Endothelial cell of umbilical vein (primary cell): ENCODE measurements around the gene TBC1D7. TPM values are rescaled to one million over a fixed set of nuclear protein-coding genes. Genes with fewer than 3 reads are reported as not detected.

ENCODE experiments used
- BruUV-seq: library from RNA; stranded (reverse); fragments of 400-500 nt; replicated peaks from 2 replicates; lab custom pipeline; 2021; lab: Mats Ljungman, UMichigan
- CTCF ChIA-PET: fragments of 300-600, 350-600 bp; sonication (Branson Sonifier 250); formaldehyde crosslinking; loops from one replicate; lab custom pipeline; 2021; ENCODE audit warnings: antibody characterized with exemption, inconsistent platforms; lab: Charles Lee
- POLR2A ChIA-PET: fragments of 300-600, 350-600 bp; sonication (Branson Sonifier 250); formaldehyde crosslinking; loops from one replicate; lab custom pipeline; 2021; ENCODE audit warnings: antibody characterized with exemption, inconsistent platforms; lab: Charles Lee
- DNase-seq: peaks from one replicate; pipeline ENCODE4 v3.0.0-alpha.2; 2011; ENCODE audit warnings: low read depth, low spot score
- FAIRE-seq: peaks from 2 replicates; lab custom pipeline; 2011; peaks lifted over from hg19 to GRCh38; lab: Jason Lieb, UNC
- H2AFZ ChIP-seq: 2 replicates; pipeline ENCODE4 v1.6.0; 2012; ENCODE audit warnings: low read depth, low read length, control low read depth, inconsistent platforms
- H3K27ac ChIP-seq: 2 replicates; pipeline ENCODE4 v1.5.1; 2011; ENCODE audit warnings: low read depth, mild to moderate bottlenecking, control low read depth, low read length, moderate library complexity; ENCODE audit not compliant: insufficient read depth
- H3K27me3 ChIP-seq, 2 experiments: 2 replicates each; pipeline versions ENCODE4 v1.6.0 to v1.6.1; 2011; ENCODE audit warnings: low read length in 2 of 2, mixed read lengths in 1 of 2; ENCODE audit not compliant: control insufficient read depth in 2 of 2, insufficient read depth in 2 of 2
- H3K36me3 ChIP-seq, 2 experiments: 2 replicates in 1 of 2; 3 replicates in 1 of 2; pipeline ENCODE4 v1.5.1; 2011; ENCODE audit warnings: low read length in 2 of 2, mild to moderate bottlenecking in 1 of 2, moderate library complexity in 1 of 2; ENCODE audit not compliant: control insufficient read depth in 2 of 2, insufficient read depth in 2 of 2; ENCODE audit errors: extremely low read depth in 1 of 2
- H3K4me1 ChIP-seq: 3 replicates; pipeline ENCODE4 v1.5.1; 2011; ENCODE audit warnings: mild to moderate bottlenecking, low read length; ENCODE audit not compliant: control insufficient read depth, insufficient read depth; ENCODE audit errors: extremely low read depth
- H3K4me2 ChIP-seq: 2 replicates; pipeline ENCODE4 v1.6.1; 2011; ENCODE audit warnings: low read length, control low read depth, mixed read lengths; ENCODE audit not compliant: insufficient read depth
- H3K4me3 ChIP-seq, 3 experiments: fragments of 200-600 bp in 1 of 3; sonication (generic), shearing (Covaris generic) in 1 of 3; replicated peaks in 1 of 3; 2 replicates each; pipeline ENCODE4 v1.5.1; 2011 to 2016; ENCODE audit warnings: control low read depth in 3 of 3, low read length in 3 of 3, mild to moderate bottlenecking in 2 of 3, inconsistent platforms in 1 of 3, low read depth in 1 of 3, moderate library complexity in 1 of 3; ENCODE audit not compliant: insufficient read depth in 1 of 3
- H3K79me2 ChIP-seq: 2 replicates; pipeline ENCODE4 v1.6.0; 2012; ENCODE audit warnings: low read length, inconsistent platforms; ENCODE audit not compliant: control insufficient read depth, insufficient read depth
- H3K9ac ChIP-seq: replicated peaks from 2 replicates; pipeline ENCODE3; 2011; ENCODE audit warnings: low read length, control low read depth; ENCODE audit not compliant: insufficient read depth; ENCODE audit errors: extremely low read depth
- H3K9me1 ChIP-seq: replicated peaks from 3 replicates; pipeline ENCODE4 v1.6.0; 2011; ENCODE audit warnings: mild to moderate bottlenecking, low read length; ENCODE audit not compliant: control insufficient read depth, insufficient read depth; ENCODE audit errors: extremely low read depth
- H3K9me3 ChIP-seq: replicated peaks from 2 replicates; pipeline ENCODE4 v1.5.1; 2012; ENCODE audit warnings: low read length, inconsistent platforms; ENCODE audit not compliant: control insufficient read depth, insufficient read depth
- H4K20me1 ChIP-seq: replicated peaks from 2 replicates; pipeline ENCODE3; 2011; ENCODE audit warnings: mild to moderate bottlenecking, low read length; ENCODE audit not compliant: control insufficient read depth, insufficient read depth; ENCODE audit errors: extremely low read depth
- CTCF ChIP-seq, 2 donors: IDR thresholded peaks; 1 replicate in 1 of 2; 2 replicates in 1 of 2; pipeline ENCODE4 v1.5.1; 2011; ENCODE audit warnings: low read length in 2 of 2, mild to moderate bottlenecking in 2 of 2, moderate library complexity in 2 of 2, control low read depth in 1 of 2, inconsistent platforms in 1 of 2, low read depth in 1 of 2; ENCODE audit not compliant: insufficient read depth in 1 of 2; ENCODE audit errors: extremely low read depth in 1 of 2
- EZH2 ChIP-seq: IDR thresholded peaks from 2 replicates; pipeline ENCODE4 v1.6.1; 2012; ENCODE audit warnings: borderline replicate concordance, low read depth, mild to moderate bottlenecking, moderate library complexity, low read length, inconsistent platforms; ENCODE audit not compliant: severe bottlenecking
- FOS ChIP-seq: IDR thresholded peaks from 2 replicates; pipeline ENCODE4 v1.6.1; 2011; ENCODE audit warnings: mild to moderate bottlenecking, low read length, moderate library complexity, borderline replicate concordance; ENCODE audit not compliant: insufficient read depth
- GATA2 ChIP-seq: IDR thresholded peaks from 2 replicates; pipeline ENCODE4 v1.7.0; 2011; ENCODE audit warnings: low read depth, mild to moderate bottlenecking, moderate library complexity, mixed read lengths, low read length; ENCODE audit not compliant: insufficient read length, insufficient read depth
- JUN ChIP-seq: IDR thresholded peaks from 2 replicates; pipeline ENCODE4 v1.6.1; 2011; ENCODE audit warnings: borderline replicate concordance, low read depth; ENCODE audit not compliant: insufficient read length, insufficient read depth
- MAX ChIP-seq: IDR thresholded peaks from 2 replicates; pipeline ENCODE4 v1.6.1; 2011; ENCODE audit not compliant: insufficient read depth, insufficient read length
- MYC ChIP-seq: IDR thresholded peaks from one replicate; pipeline ENCODE4 v1.6.1; 2011; ENCODE audit warnings: mild to moderate bottlenecking, low read depth, low read length
- POLR2A ChIP-seq: IDR thresholded peaks from 2 replicates; pipeline ENCODE4 v1.6.1; 2012; ENCODE audit warnings: low read depth, mild to moderate bottlenecking, control low read depth, low read length
- POLR2AphosphoS5 ChIP-seq: IDR thresholded peaks from 2 replicates; pipeline ENCODE4 v1.6.1; 2012; ENCODE audit warnings: low read depth, mild to moderate bottlenecking, control low read depth, low read length, moderate library complexity; ENCODE audit not compliant: insufficient read depth
- dilution Hi-C: fragments of 300-500 bp; cut with MboI; formaldehyde crosslinking; loops from one replicate; pipeline ENCODE4 v1.15.0; 2019; ENCODE audit warnings: low sequenced_read_pairs; ENCODE audit not compliant: extremely low pct_ligation_motif_present
- intact Hi-C: fragments of 100-400 bp; cut with micrococcal nuclease; formaldehyde crosslinking; loops from one replicate; pipeline ENCODE4 v1.10.0; 2022
- polyA plus RNA-seq, 4 experiments: library from polyadenylated mRNA; depleted of rRNA in 3 of 4; stranded (reverse) in 3 of 4; unstranded in 1 of 4; fragments of >200 nt; gene quantifications; 2 replicates each; pipeline versions ENCODE4 v1.2.1 to v1.2.3, GENCODE V29; 2011 to 2012; ENCODE audit warnings: missing spikeins in 1 of 4
- total RNA-seq: library from RNA; stranded (reverse); gene quantifications from 2 replicates; pipeline ENCODE4 v1.2.3, GENCODE V29; 2021

Gene TBC1D7
- total and polyA plus RNA-seq, 2 donors (not counting 3 experiments of a cell fraction or from before 2014, with no cell fraction given) = 26.6 to 28.1 TPM

GRCh38 chr6:13262302-13263230, 65.8 kb downstream of the TBC1D7 start:
- no peak overlapping the region for H3K9ac ChIP-seq
- FAIRE-seq (no peak), DNase-seq (no peak)
- CTCF ChIA-PET = interaction anchor here (1.2 kb wide), 1 partner anchor 40 kb away, joined by 3 read pairs; no protein-coding TSS in a partner anchor
- no peak overlapping the region for H3K27ac ChIP-seq
- H4K20me1 ChIP-seq = no peaks in the 10 kb centered on the region
- no peak overlapping the region for H2AFZ ChIP-seq
- intact Hi-C loops (no loop called here), dilution Hi-C loops (no loop called here)
- no peaks in the 10 kb centered on the region for H3K9me1 ChIP-seq
- H3K9me3 ChIP-seq = no peaks in the 10 kb centered on the region
- no peaks in the 10 kb centered on the region for H3K27me3 ChIP-seq
- H3K36me3 ChIP-seq = no peaks in the 10 kb centered on the region
- no TSS peak for BruUV-seq
- H3K79me2 ChIP-seq = no peaks in the 10 kb centered on the region
- TF ChIP-seq POLR2AphosphoS5 = no peak
- no peak for TF ChIP-seq GATA2
- TF ChIP-seq MAX = no peak
- TF ChIP-seq EZH2 = no peak
- TF ChIP-seq MYC = no peak
- TF ChIP-seq JUN = no peak
- TF ChIP-seq POLR2A = no peak
- no peak for TF ChIP-seq CTCF (IDR thresholded peaks at IDR 0.05; ENCODE audit: extremely low read depth in 1 of 2, insufficient read depth in 1 of 2, low read depth in 1 of 2, low read length in 2 of 2)
- TF ChIP-seq FOS = no peak
- H3K4me1 ChIP-seq = no peaks in the 10 kb centered on the region
- POLR2A ChIA-PET = no interaction called here
- no peak overlapping the region for H3K4me2 ChIP-seq
- H3K4me3 ChIP-seq = no peak overlapping the region
